ENCODE data around the gene KRTAP10-4.

DNA sequence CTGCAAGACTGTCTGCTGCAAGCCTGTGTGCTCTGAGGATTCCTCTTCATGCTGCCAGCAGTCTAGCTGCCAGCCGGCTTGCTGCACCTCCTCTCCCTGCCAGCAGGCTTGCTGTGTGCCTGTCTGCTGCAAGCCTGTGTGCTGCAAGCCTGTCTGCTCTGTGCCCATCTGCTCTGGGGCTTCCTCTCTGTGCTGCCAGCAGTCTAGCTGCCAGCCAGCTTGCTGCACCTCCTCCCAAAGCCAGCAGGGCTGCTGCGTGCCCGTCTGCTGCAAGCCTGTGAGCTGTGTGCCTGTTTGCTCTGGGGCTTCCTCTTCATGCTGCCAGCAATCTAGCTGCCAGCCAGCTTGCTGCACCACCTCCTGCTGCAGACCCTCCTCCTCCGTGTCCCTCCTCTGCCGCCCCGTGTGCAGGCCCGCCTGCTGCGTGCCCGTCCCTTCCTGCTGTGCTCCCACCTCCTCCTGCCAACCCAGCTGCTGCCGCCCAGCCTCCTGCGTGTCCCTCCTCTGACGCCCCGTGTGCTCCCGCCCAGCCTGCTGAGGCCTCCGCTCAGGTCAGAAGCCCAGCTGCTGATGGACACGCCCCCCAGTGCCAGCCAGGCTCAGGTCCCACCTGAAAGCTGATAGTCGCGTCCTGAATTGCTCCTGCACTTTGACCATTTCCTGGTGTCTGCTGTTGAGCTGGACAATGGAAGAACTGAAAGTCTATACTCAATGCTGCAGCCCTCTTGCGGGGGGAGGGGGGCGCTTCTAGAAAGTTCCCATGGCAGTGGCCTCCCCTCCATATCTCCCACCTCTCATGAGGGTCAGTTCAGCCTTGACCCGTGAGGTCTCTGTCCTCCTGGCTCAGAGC, 1.2 kb downstream of the KRTAP10-4 start:
- TF ChIP-seq, protein P1, sequence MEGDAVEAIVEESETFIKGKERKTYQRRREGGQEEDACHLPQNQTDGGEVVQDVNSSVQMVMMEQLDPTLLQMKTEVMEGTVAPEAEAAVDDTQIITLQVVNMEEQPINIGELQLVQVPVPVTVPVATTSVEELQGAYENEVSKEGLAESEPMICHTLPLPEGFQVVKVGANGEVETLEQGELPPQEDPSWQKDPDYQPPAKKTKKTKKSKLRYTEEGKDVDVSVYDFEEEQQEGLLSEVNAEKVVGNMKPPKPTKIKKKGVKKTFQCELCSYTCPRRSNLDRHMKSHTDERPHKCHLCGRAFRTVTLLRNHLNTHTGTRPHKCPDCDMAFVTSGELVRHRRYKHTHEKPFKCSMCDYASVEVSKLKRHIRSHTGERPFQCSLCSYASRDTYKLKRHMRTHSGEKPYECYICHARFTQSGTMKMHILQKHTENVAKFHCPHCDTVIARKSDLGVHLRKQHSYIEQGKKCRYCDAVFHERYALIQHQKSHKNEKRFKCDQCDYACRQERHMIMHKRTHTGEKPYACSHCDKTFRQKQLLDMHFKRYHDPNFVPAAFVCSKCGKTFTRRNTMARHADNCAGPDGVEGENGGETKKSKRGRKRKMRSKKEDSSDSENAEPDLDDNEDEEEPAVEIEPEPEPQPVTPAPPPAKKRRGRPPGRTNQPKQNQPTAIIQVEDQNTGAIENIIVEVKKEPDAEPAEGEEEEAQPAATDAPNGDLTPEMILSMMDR (IDR thresholded peaks at IDR 0.05), result no peak
- no peak for TF ChIP-seq EZH2 (IDR thresholded peaks at IDR 0.05; ENCODE audit: borderline replicate concordance, insufficient read depth, low read depth, low read length, poor library complexity, severe bottlenecking)
